Measurements from ENCODE around the gene NR4A1.

- TF ChIP-seq EZH2 (IDR thresholded peaks at IDR 0.05; ENCODE audit: insufficient read depth, low read length) (no peak), CTCF (IDR thresholded peaks at IDR 0.05; ENCODE audit: insufficient read depth, low read depth, low read length) (no peak)
These were observed 47.7 kb upstream of the NR4A1 start for GRCh38 chr12:52003591-52003990.

Data from astrocyte (in vitro differentiated cells and primary cell).